IMR-90 (cell line): ENCODE results near the gene KCNAB1. TPM values are rescaled to one million over a fixed set of nuclear protein-coding genes. Genes with fewer than 3 reads are reported as not detected.

Experiments
- ATAC-seq: fragments of 200-7000 bp; cut with Tn5 transposase; 2 replicates; pipeline ENCODE4 v1.9.1; 2020; ENCODE audit warnings: low read depth, mild to moderate bottlenecking, moderate library complexity
- BruUV-seq: library from RNA; stranded (reverse); fragments of 400-500 nt; replicated peaks from 2 replicates; lab custom pipeline; 2021; lab: Mats Ljungman, UMichigan
- CTCF ChIA-PET: fragments of 300-600 bp; formaldehyde crosslinking; extraction: SDS; loops from one replicate; lab custom pipeline; 2021; ENCODE audit warnings: antibody characterized with exemption; lab: Yijun Ruan, JAX
- POLR2A ChIA-PET: fragments of 300-600 bp; sonication (Branson Sonifier 250); formaldehyde crosslinking; loops from one replicate; lab custom pipeline; 2022; ENCODE audit warnings: antibody characterized with exemption; ENCODE audit not compliant: unreplicated experiment; lab: Charles Lee
- DNase-seq: peaks from one replicate; pipeline ENCODE4 v3.0.0; 2013
- H2AFZ ChIP-seq: replicated peaks from 2 replicates; pipeline ENCODE3; 2013; ENCODE audit warnings: low read length, mild to moderate bottlenecking; ENCODE audit not compliant: poor library complexity
- H2AK5ac ChIP-seq: 2 replicates; pipeline ENCODE4 v1.6.1; 2013; ENCODE audit warnings: low read depth, low read length, inconsistent platforms
- H2AK9ac ChIP-seq: replicated peaks from 2 replicates; pipeline ENCODE3; 2013; ENCODE audit warnings: mild to moderate bottlenecking, low read depth, low read length, moderate library complexity; ENCODE audit not compliant: poor library complexity
- H2BK120ac ChIP-seq: 2 replicates; pipeline ENCODE4 v1.6.1; 2013; ENCODE audit warnings: low read depth, low read length, inconsistent platforms
- H2BK15ac ChIP-seq: 3 replicates; pipeline ENCODE4 v1.6.1; 2013; ENCODE audit warnings: low read depth, low read length, inconsistent platforms
- H2BK20ac ChIP-seq: 2 replicates; pipeline ENCODE4 v1.6.1; 2013; ENCODE audit warnings: low read depth, mild to moderate bottlenecking, inconsistent platforms, low read length, moderate library complexity
- H2BK5ac ChIP-seq: 2 replicates; pipeline ENCODE4 v1.6.1; 2013; ENCODE audit warnings: mild to moderate bottlenecking, low read depth, low read length, inconsistent platforms; ENCODE audit not compliant: poor library complexity, severe bottlenecking
- H3K14ac ChIP-seq: replicated peaks from 2 replicates; pipeline ENCODE4 v1.6.1; 2013; ENCODE audit warnings: low read depth, low read length, inconsistent platforms
- H3K18ac ChIP-seq: 2 replicates; pipeline ENCODE4 v1.6.1; 2013; ENCODE audit warnings: low read depth, low read length, control low read depth
- H3K23ac ChIP-seq: 2 replicates; pipeline ENCODE4 v1.6.1; 2013; ENCODE audit warnings: low read depth, low read length, inconsistent platforms
- H3K27ac ChIP-seq: 2 replicates; pipeline ENCODE4 v1.5.1; 2013; ENCODE audit warnings: mild to moderate bottlenecking, control low read depth, low read length; ENCODE audit not compliant: insufficient read depth
- H3K27me3 ChIP-seq: 2 replicates; pipeline ENCODE4 v1.6.1; 2013; ENCODE audit warnings: low read length; ENCODE audit not compliant: control insufficient read depth, insufficient read depth
- H3K36me3 ChIP-seq: 2 replicates; pipeline ENCODE4 v1.6.1; 2013; ENCODE audit warnings: low read length, mixed read lengths; ENCODE audit not compliant: control insufficient read depth, insufficient read depth
- H3K4ac ChIP-seq: 2 replicates; pipeline ENCODE4 v1.6.1; 2013; ENCODE audit warnings: low read depth, low read length, inconsistent platforms
- H3K4me1 ChIP-seq: 2 replicates; pipeline ENCODE4 v1.6.1; 2013; ENCODE audit warnings: low read length, mixed read lengths; ENCODE audit not compliant: control insufficient read depth, insufficient read depth
- H3K4me2 ChIP-seq: 2 replicates; pipeline ENCODE4 v1.6.1; 2013; ENCODE audit warnings: low read depth, mild to moderate bottlenecking, control low read depth, low read length, moderate library complexity
- H3K4me3 ChIP-seq: 2 replicates; pipeline ENCODE4 v1.5.1; 2013; ENCODE audit warnings: low read depth, mild to moderate bottlenecking, control low read depth, low read length, moderate library complexity; ENCODE audit not compliant: insufficient read depth
- H3K56ac ChIP-seq: 2 replicates; pipeline ENCODE4 v1.6.1; 2013; ENCODE audit warnings: low read length, inconsistent platforms; ENCODE audit not compliant: insufficient read depth; ENCODE audit errors: extremely low read depth
- H3K79me1 ChIP-seq, 2 experiments: 2 replicates each; pipeline ENCODE4 v1.6.1; 2013; ENCODE audit warnings: low read length in 2 of 2, inconsistent platforms in 1 of 2, low read depth in 1 of 2
- H3K9ac ChIP-seq: 2 replicates; pipeline ENCODE4 v1.6.1; 2013; ENCODE audit warnings: low read depth, low read length, control low read depth
- H3K9me1 ChIP-seq: 2 replicates; pipeline ENCODE4 v1.6.1; 2013; ENCODE audit warnings: low read length, inconsistent platforms; ENCODE audit not compliant: insufficient read depth
- H3K9me3 ChIP-seq: 2 replicates; pipeline ENCODE4 v1.6.1; 2013; ENCODE audit warnings: low read length; ENCODE audit not compliant: control insufficient read depth, insufficient read depth
- H4K20me1 ChIP-seq: 2 replicates; pipeline ENCODE4 v1.6.1; 2013; ENCODE audit warnings: low read length, inconsistent platforms; ENCODE audit not compliant: insufficient read depth
- H4K5ac ChIP-seq: 2 replicates; pipeline ENCODE4 v1.6.1; 2013; ENCODE audit warnings: mild to moderate bottlenecking, low read depth, low read length, control low read depth
- H4K8ac ChIP-seq, 2 experiments: 2 replicates each; pipeline ENCODE4 v1.6.1; 2013; ENCODE audit warnings: low read depth in 2 of 2, low read length in 2 of 2, control low read depth in 1 of 2, inconsistent platforms in 1 of 2
- H4K91ac ChIP-seq: 2 replicates; pipeline ENCODE4 v1.6.1; 2013; ENCODE audit warnings: low read depth, low read length, inconsistent platforms; ENCODE audit not compliant: insufficient read depth
- BHLHE40 ChIP-seq: fragments of 150-350 bp; IDR thresholded peaks from 2 replicates; pipeline ENCODE4 v1.6.1; 2016; ENCODE audit warnings: mild to moderate bottlenecking, low read depth, low read length
- CHD1 ChIP-seq: IDR thresholded peaks from 2 replicates; pipeline ENCODE4 v1.6.1; 2012; ENCODE audit warnings: low read depth, low read length, improper control_type of control experiment
- MAFK ChIP-seq: IDR thresholded peaks from 2 replicates; pipeline ENCODE4 v1.6.1; 2012; ENCODE audit warnings: low read depth, low read length, improper control_type of control experiment
- MAZ ChIP-seq: IDR thresholded peaks from 2 replicates; pipeline ENCODE4 v1.6.1; 2012; ENCODE audit warnings: low read depth, mild to moderate bottlenecking, low read length, improper control_type of control experiment, moderate library complexity, borderline replicate concordance
- MXI1 ChIP-seq: IDR thresholded peaks from 2 replicates; pipeline ENCODE4 v1.6.1; 2012; ENCODE audit warnings: low read depth, mild to moderate bottlenecking, low read length, moderate library complexity, borderline replicate concordance
- POLR2A ChIP-seq: IDR thresholded peaks from 2 replicates; pipeline ENCODE4 v1.6.1; 2012; ENCODE audit warnings: mild to moderate bottlenecking, low read depth, low read length
- RAD21 ChIP-seq: IDR thresholded peaks from 2 replicates; pipeline ENCODE4 v1.6.1; 2012; ENCODE audit warnings: low read length, improper control_type of control experiment
- RCOR1 ChIP-seq: IDR thresholded peaks from 2 replicates; pipeline ENCODE4 v1.6.1; 2012; ENCODE audit warnings: mild to moderate bottlenecking, low read length, improper control_type of control experiment; ENCODE audit not compliant: insufficient replicate concordance
- SMC3 ChIP-seq: fragments of 150-350 bp; IDR thresholded peaks from 2 replicates; pipeline ENCODE4 v1.6.1; 2016; ENCODE audit warnings: low read depth, mild to moderate bottlenecking, antibody characterized with exemption, low read length, moderate library complexity
- WGBS, 2 experiments: methylation state at CpG; one replicate each; pipeline versions ENCODE4 v1.1.5 to v1.1.7; 2013; ENCODE audit warnings: missing lambda C conversion rate in 2 of 2; ENCODE audit not compliant: insufficient read length in 1 of 2; ENCODE audit errors: extremely low coverage in 2 of 2; 5-methylcytosine and 5-hydroxymethylcytosine counted together
- dilution Hi-C: fragments of 300-500 bp; cut with HindIII; formaldehyde crosslinking; loops from one replicate; pipeline ENCODE4 v1.14.3; 2018; ENCODE audit warnings: low sequenced_read_pairs; ENCODE audit not compliant: unreplicated experiment
- in situ Hi-C: fragments of 300-500 bp; cut with MboI; formaldehyde crosslinking; loops from 3 replicates; pipeline ENCODE4 v1.14.3; 2019; ENCODE audit warnings: low sequenced_read_pairs, inconsistent platforms, mixed read lengths
- intact Hi-C: fragments of 100-400 bp; cut with micrococcal nuclease; formaldehyde crosslinking; loops from 2 replicates; pipeline ENCODE4 v1.10.0; 2022
- polyA plus RNA-seq, 3 experiments: library from polyadenylated mRNA; depleted of rRNA; stranded (reverse); fragments of >200 nt; gene quantifications; 2 replicates each; pipeline ENCODE4 v1.2.3, GENCODE V29; 2012; ENCODE audit warnings: low replicate concordance in 1 of 3
- total RNA-seq: library from RNA; depleted of rRNA; stranded (reverse); fragments of >200 nt; gene quantifications from 2 replicates; pipeline ENCODE4 v1.2.3, GENCODE V29; 2012
- TF ChIP-seq, protein P1 (sequence below): conservative IDR thresholded peaks from 2 replicates; pipeline ENCODE4 v1.5.1; 2012; ENCODE audit warnings: mild to moderate bottlenecking, low read depth, low read length, improper control_type of control experiment
- TF ChIP-seq, protein P2 (sequence below): fragments of 150-350 bp; IDR thresholded peaks from 2 replicates; pipeline ENCODE4 v1.6.1; 2017; ENCODE audit warnings: mild to moderate bottlenecking, antibody characterized with exemption, low read length, low read depth
- TF ChIP-seq, protein P3 (sequence below): fragments of 150-350 bp; IDR thresholded peaks from 2 replicates; pipeline ENCODE4 v1.6.1; 2016; ENCODE audit warnings: low read depth, mild to moderate bottlenecking, low read length, moderate library complexity, borderline replicate concordance

Gene KCNAB1
- total and polyA plus RNA-seq, 2 of the 4 experiments (the other 2 are of a cell fraction), result under 0.01 to 0.07 TPM

DNA sequence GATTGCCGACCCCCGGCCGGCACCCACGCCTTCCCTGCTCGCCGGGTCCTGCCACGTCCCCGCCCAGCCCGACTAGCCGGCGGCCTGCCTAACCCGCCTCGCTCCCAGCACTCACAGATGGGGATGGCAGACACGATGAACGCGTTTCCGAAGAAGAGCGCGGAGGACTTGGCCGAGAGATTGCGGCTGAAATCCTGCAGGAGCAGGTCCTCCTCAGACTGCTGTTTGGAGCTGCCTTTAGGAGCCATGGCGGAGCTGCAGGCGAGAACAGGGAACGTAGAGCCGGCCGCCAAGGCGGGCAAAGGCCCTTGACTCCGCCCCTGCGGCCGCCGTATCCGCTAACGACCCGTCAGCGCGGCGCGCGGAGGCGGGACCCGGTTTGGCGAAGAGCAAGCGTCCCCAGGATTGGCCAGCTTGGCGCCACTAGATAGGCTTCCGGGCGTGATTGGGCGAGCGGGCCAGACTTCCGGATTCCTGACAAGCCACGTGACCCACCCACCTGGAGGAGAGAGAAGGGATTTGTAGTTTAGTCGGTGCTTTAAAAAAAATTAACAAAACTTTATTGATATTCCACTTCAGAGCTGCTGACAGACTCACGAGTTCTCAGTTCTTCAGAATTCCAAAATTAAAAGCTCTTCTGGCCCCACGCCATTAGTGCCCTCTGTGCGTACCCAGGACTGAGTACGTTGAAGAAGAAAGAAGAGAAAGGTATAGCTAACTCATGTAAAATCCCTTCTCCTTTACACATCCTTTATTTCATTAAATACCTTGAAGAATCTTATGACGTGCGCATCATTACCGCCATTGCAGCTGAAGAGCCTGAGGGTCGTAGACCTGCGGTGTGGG is 434.7 kb downstream of the KCNAB1 start, which contains the start of gene SSR3:
Gene SSR3 (minus strand): TSS at position 276 of the 846 bp plus-strand sequence. CDS start 28 bp downstream, at position 248.
- H4K8ac ChIP-seq, result peak within 1 kb of the TSS; percentile 92 to 97
- H3K4me3 ChIP-seq, result peak within 1 kb of the TSS; percentile 76
- H2AK5ac ChIP-seq, result peak within 1 kb of the TSS; percentile 99
- peak within 1 kb of the TSS; percentile 100 for H3K14ac ChIP-seq
- H4K20me1 ChIP-seq, result peaks cover 20% of the 10 kb centered on the region; the same call in 1 of the 2 replicates
- peak within 1 kb of the TSS; percentile 73; the same call in 1 of the 3 replicates for H2BK15ac ChIP-seq
- BruUV-seq, result no TSS peak
- H4K91ac ChIP-seq, result peak within 1 kb of the TSS; percentile 98
- in situ Hi-C loops (no loop called here), dilution Hi-C loops (no loop called here), intact Hi-C loops (loop anchor here (1.0 to 5.0 kb wide), 5 partner anchors 110 to 582 kb away; partner anchors contain the start of gene TIPARP)
- H3K4me2 ChIP-seq, result peak within 1 kb of the TSS; percentile 92
- H3K23ac ChIP-seq, result peak within 1 kb of the TSS; percentile 99
- peak within 1 kb of the TSS; percentile 89 for H2BK120ac ChIP-seq
- ChIA-PET POLR2A (interaction anchor here (0.5 to 1.1 kb wide), 5 partner anchors 15 to 534 kb away, joined by 3 to 5 read pairs (median 3); no protein-coding TSS in a partner anchor), CTCF (interaction anchor here (1.3 to 1.6 kb wide), 3 partner anchors 20 to 582 kb away, joined by 3 to 5 read pairs (median 4); no protein-coding TSS in a partner anchor)
- H3K27me3 ChIP-seq, result no peaks in the 10 kb centered on the region
- peak; percentile 100 for DNase-seq
- H3K56ac ChIP-seq, result peak within 1 kb of the TSS; percentile 97
- H3K79me1 ChIP-seq, result peaks cover 0 to 18% of the 10 kb centered on the region in 2 experiments; a peak in 2 of 4 replicates
- H2BK5ac ChIP-seq, result peak within 1 kb of the TSS; percentile 98
- H3K9ac ChIP-seq, result peak within 1 kb of the TSS; percentile 100
- peak within 1 kb of the TSS; percentile 96 for H3K18ac ChIP-seq
- peak; percentile 97 for ATAC-seq
- H3K36me3 ChIP-seq, result peaks cover 15% of the 10 kb centered on the region
- no peaks in the 10 kb centered on the region for H3K9me3 ChIP-seq
- peak within 1 kb of the TSS; percentile 100 for H3K27ac ChIP-seq
- peak within 1 kb of the TSS; percentile 97 for H2AK9ac ChIP-seq
- H3K9me1 ChIP-seq, result peaks cover 3% of the 10 kb centered on the region; the same call in 1 of the 2 replicates
- peaks cover 9% of the 10 kb centered on the region for H3K4me1 ChIP-seq
- H2BK20ac ChIP-seq, result no peak within 1 kb of the TSS
- WGBS, 2 experiments, result 0% methylated on average over 27 of the region's 60 CpGs; no CpG with 5 or more reads in 1 of the 2 experiments
- H3K4ac ChIP-seq, result peak within 1 kb of the TSS; percentile 100
- peak within 1 kb of the TSS; percentile 86 for H4K5ac ChIP-seq
- peak within 1 kb of the TSS; percentile 96 for H2AFZ ChIP-seq
- TF ChIP-seq RAD21, result 0 out of 2 replicates have a peak, but pooled peaks have one; percentile 5
- no peak for TF ChIP-seq MAFK
- no peak for TF ChIP-seq MAZ
- 0 out of 2 replicates have a peak, but pooled peaks have one; percentile 47 for TF ChIP-seq MXI1
- TF ChIP-seq, protein P1, sequence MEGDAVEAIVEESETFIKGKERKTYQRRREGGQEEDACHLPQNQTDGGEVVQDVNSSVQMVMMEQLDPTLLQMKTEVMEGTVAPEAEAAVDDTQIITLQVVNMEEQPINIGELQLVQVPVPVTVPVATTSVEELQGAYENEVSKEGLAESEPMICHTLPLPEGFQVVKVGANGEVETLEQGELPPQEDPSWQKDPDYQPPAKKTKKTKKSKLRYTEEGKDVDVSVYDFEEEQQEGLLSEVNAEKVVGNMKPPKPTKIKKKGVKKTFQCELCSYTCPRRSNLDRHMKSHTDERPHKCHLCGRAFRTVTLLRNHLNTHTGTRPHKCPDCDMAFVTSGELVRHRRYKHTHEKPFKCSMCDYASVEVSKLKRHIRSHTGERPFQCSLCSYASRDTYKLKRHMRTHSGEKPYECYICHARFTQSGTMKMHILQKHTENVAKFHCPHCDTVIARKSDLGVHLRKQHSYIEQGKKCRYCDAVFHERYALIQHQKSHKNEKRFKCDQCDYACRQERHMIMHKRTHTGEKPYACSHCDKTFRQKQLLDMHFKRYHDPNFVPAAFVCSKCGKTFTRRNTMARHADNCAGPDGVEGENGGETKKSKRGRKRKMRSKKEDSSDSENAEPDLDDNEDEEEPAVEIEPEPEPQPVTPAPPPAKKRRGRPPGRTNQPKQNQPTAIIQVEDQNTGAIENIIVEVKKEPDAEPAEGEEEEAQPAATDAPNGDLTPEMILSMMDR, result no peak
- no peak for TF ChIP-seq RCOR1
- TF ChIP-seq, protein P2, sequence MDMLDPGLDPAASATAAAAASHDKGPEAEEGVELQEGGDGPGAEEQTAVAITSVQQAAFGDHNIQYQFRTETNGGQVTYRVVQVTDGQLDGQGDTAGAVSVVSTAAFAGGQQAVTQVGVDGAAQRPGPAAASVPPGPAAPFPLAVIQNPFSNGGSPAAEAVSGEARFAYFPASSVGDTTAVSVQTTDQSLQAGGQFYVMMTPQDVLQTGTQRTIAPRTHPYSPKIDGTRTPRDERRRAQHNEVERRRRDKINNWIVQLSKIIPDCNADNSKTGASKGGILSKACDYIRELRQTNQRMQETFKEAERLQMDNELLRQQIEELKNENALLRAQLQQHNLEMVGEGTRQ, result peak; percentile 99
- 0 out of 2 replicates have a peak, but pooled peaks have one; percentile 0 for TF ChIP-seq SMC3
- TF ChIP-seq, protein P3, sequence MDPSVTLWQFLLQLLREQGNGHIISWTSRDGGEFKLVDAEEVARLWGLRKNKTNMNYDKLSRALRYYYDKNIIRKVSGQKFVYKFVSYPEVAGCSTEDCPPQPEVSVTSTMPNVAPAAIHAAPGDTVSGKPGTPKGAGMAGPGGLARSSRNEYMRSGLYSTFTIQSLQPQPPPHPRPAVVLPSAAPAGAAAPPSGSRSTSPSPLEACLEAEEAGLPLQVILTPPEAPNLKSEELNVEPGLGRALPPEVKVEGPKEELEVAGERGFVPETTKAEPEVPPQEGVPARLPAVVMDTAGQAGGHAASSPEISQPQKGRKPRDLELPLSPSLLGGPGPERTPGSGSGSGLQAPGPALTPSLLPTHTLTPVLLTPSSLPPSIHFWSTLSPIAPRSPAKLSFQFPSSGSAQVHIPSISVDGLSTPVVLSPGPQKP, result no peak
- 0 out of 2 replicates have a peak, but pooled peaks have one; percentile 47 for TF ChIP-seq CHD1
- TF ChIP-seq POLR2A, result peak; percentile 97
- TF ChIP-seq BHLHE40, result peak; percentile 62
